T-cell (primary cell): ENCODE results near the gene PAQR8. TPM values are rescaled to one million over a fixed set of nuclear protein-coding genes. Genes with fewer than 3 reads are reported as not detected.

Source experiments
- ATAC-seq, 4 experiments: fragments of 200-7000 bp in 3 of 4; fragments of 150-1000 bp in 1 of 4; cut with Tn5 transposase; replicated peaks in 1 of 4; 1 replicate in 3 of 4; 2 replicates in 1 of 4; pipeline ENCODE4 v1.10.0; 2021; ENCODE audit warnings: moderate library complexity in 3 of 4, mild to moderate bottlenecking in 2 of 4, moderate number of reproducible peaks in 1 of 4
- CTCF ChIA-PET, 2 donors: fragments of 300-600 bp; sonication (Branson Sonifier 250); formaldehyde crosslinking; loops; one replicate each; lab custom pipeline; 2022; ENCODE audit warnings: antibody characterized with exemption in 2 of 2; lab: Charles Lee
- POLR2A ChIA-PET, 2 donors: fragments of 300-600 bp; sonication (Branson Sonifier 250); formaldehyde crosslinking; loops; one replicate each; lab custom pipeline; 2022; ENCODE audit warnings: antibody characterized with exemption in 2 of 2; lab: Charles Lee
- DNase-seq, 35 experiments: peaks; one replicate each; pipeline versions ENCODE4 v3.0.0 to v3.0.0-alpha.2; 2013 to 2023
- H3K27ac ChIP-seq: one replicate; pipeline ENCODE4 v1.5.1; 2013; ENCODE audit warnings: low read length
- H3K27me3 ChIP-seq, 2 experiments: replicated peaks in 1 of 2; 1 replicate in 1 of 2; 2 replicates in 1 of 2; pipeline versions ENCODE4 v1.6.1 to v1.7.0; 2013; ENCODE audit warnings: low read length in 1 of 2, mixed read lengths in 1 of 2; ENCODE audit not compliant: control insufficient read depth in 2 of 2, insufficient read depth in 2 of 2; ENCODE audit errors: extremely low read depth in 1 of 2
- H3K36me3 ChIP-seq, 2 donors: 1 replicate in 1 of 2; 2 replicates in 1 of 2; pipeline versions ENCODE4 v1.6.1 to v1.7.0; 2013; ENCODE audit warnings: low read length in 1 of 2; ENCODE audit not compliant: control insufficient read depth in 2 of 2, insufficient read depth in 1 of 2; ENCODE audit errors: extremely low read depth in 1 of 2
- H3K4me1 ChIP-seq, 2 experiments: 1 replicate in 1 of 2; 2 replicates in 1 of 2; pipeline versions ENCODE4 v1.6.1 to v1.7.0; 2013; ENCODE audit warnings: low read length in 2 of 2, mixed read lengths in 1 of 2; ENCODE audit not compliant: insufficient read depth in 2 of 2, control insufficient read depth in 1 of 2; ENCODE audit errors: extremely low read depth in 1 of 2
- H3K4me3 ChIP-seq, 2 donors: 1 replicate in 1 of 2; 2 replicates in 1 of 2; pipeline versions ENCODE4 v1.5.1 to v1.7.0; 2013; ENCODE audit warnings: mild to moderate bottlenecking in 2 of 2, low read length in 1 of 2, moderate library complexity in 1 of 2; ENCODE audit not compliant: control insufficient read depth in 1 of 2; ENCODE audit errors: extremely low read depth in 1 of 2
- H3K9me3 ChIP-seq: 2 replicates; pipeline ENCODE4 v1.7.0; 2013
- H3K27ac Mint-ChIP-seq, 2 donors: one replicate each; pipeline ENCODE4 v1.8.0; 2020 to 2021; ENCODE audit warnings: mild to moderate bottlenecking in 2 of 2, mixed read lengths in 2 of 2
- H3K27me3 Mint-ChIP-seq, 2 donors: one replicate each; pipeline ENCODE4 v1.8.0; 2021 to 2022; ENCODE audit warnings: mixed read lengths in 2 of 2
- H3K36me3 Mint-ChIP-seq: one replicate; pipeline ENCODE4 v1.8.0; 2021; ENCODE audit warnings: mixed read lengths
- H3K4me1 Mint-ChIP-seq, 3 donors: one replicate each; pipeline ENCODE4 v1.8.0; 2020 to 2022; ENCODE audit warnings: mixed read lengths in 3 of 3, mild to moderate bottlenecking in 1 of 3
- H3K4me3 Mint-ChIP-seq, 3 donors: one replicate each; pipeline ENCODE4 v1.8.0; 2020 to 2022; ENCODE audit warnings: mild to moderate bottlenecking in 3 of 3, mixed read lengths in 3 of 3, moderate library complexity in 3 of 3
- H3K9me3 Mint-ChIP-seq, 3 donors: one replicate each; pipeline ENCODE4 v1.8.0; 2020 to 2022; ENCODE audit warnings: mixed read lengths in 3 of 3
- WGBS: methylation state at CpG from one replicate; pipeline ENCODE4 v1.1.5; 2013; ENCODE audit warnings: missing lambda C conversion rate; ENCODE audit not compliant: insufficient coverage; 5-methylcytosine and 5-hydroxymethylcytosine counted together
- total RNA-seq, 35 experiments: library from RNA in 6 of 35; stranded (reverse) in 6 of 35; fragments of 120-200 nt in 1 of 35; gene quantifications; one replicate each; pipeline versions ENCODE4 v1.2.1 to v1.2.4 and lab custom pipeline; 2013 to 2026

The PAQR8 gene
- total RNA-seq, 5 donors from 2014 or later (not counting 1 experiment from before 2014, with no cell fraction given): 12.0 to 35.2 (median 30.2) TPM

- POLR2A ChIA-PET: no interaction called here
- peak; percentile 81 to 94 (median 87) for ATAC-seq
- no CpG with 5 or more reads among the region's 1 CpG for WGBS
These were observed 28.1 kb upstream of the PAQR8 start for GRCh38 chr6:52333840-52334200.

GRCh38 chr6:52335576-52335975 is 26.4 kb upstream of the PAQR8 start:
- peaks cover 37 to 52% of the 10 kb centered on the region in 2 experiments for H3K4me1 ChIP-seq
- CTCF ChIA-PET: no interaction called here

More at GRCh38 chr6:52333840-52334200, 28.1 kb upstream of the PAQR8 start:
- H3K36me3 ChIP-seq: no peaks in the 10 kb centered on the region
- no peaks in the 10 kb centered on the region for H3K27me3 ChIP-seq
- H3K27ac ChIP-seq: peak overlapping the region; percentile 83
- Mint-ChIP-seq H3K27me3 (no peaks in the 10 kb centered on the region), H3K4me3 (peak overlapping the region; percentile 41 to 66 (median 47)), H3K27ac (peak overlapping the region; percentile 96 to 97), H3K4me1 (peaks cover 65 to 78% (median 68%) of the 10 kb centered on the region in 3 donors), H3K36me3 (no peaks in the 10 kb centered on the region), H3K9me3 (no peaks in the 10 kb centered on the region)
- no peaks in the 10 kb centered on the region for H3K9me3 ChIP-seq
- H3K4me1 ChIP-seq: peaks cover 38 to 55% of the 10 kb centered on the region in 2 experiments
- CTCF ChIA-PET: interaction anchor here in 1 of 2 donors (1.0 to 2.4 kb wide), 3 partner anchors 28 to 56 kb away, joined by 3 to 8 read pairs (median 6); partner anchors contain the start of gene PAQR8
- peak in 11 of 35 experiments; percentile 2 to 66 (median 10) for DNase-seq
- H3K4me3 ChIP-seq: peak overlapping the region; percentile 1 to 12

GRCh38 chr6:52336919-52337561 is 24.9 kb upstream of the PAQR8 start:
- Histone ChIP-seq H3K36me3 (no peaks in the 10 kb centered on the region), H3K27ac (no peak overlapping the region), H3K27me3 (no peaks in the 10 kb centered on the region), H3K9me3 (no peaks in the 10 kb centered on the region), H3K4me1 (peaks cover 39 to 48% of the 10 kb centered on the region in 2 experiments), H3K4me3 (no peak overlapping the region)
- no peaks in the 10 kb centered on the region for H3K27me3 Mint-ChIP-seq
- ChIA-PET POLR2A (no interaction called here), CTCF (interaction anchor here in 1 of 2 donors (1.1 kb wide), 1 partner anchor 53 kb away, joined by 3 read pairs; no protein-coding TSS in a partner anchor)
- no peak for DNase-seq
- ATAC-seq: no peak
- 100% methylated on average over 1 of the region's 6 CpGs for WGBS
- no peaks in the 10 kb centered on the region for H3K36me3 Mint-ChIP-seq
- H3K27ac Mint-ChIP-seq: peak overlapping the region; percentile 39 to 97
- H3K4me3 Mint-ChIP-seq: no peak overlapping the region
- peaks cover 65 to 72% (median 69%) of the 10 kb centered on the region in 3 donors for H3K4me1 Mint-ChIP-seq
- H3K9me3 Mint-ChIP-seq: no peaks in the 10 kb centered on the region

More at GRCh38 chr6:52335576-52335975, 26.4 kb upstream of the PAQR8 start:
- ATAC-seq (no peak), DNase-seq (no peak)
- H3K27ac Mint-ChIP-seq: peak overlapping the region; percentile 96 to 97
- Histone ChIP-seq H3K36me3 (no peaks in the 10 kb centered on the region), H3K27ac (peak overlapping the region; percentile 83), H3K9me3 (no peaks in the 10 kb centered on the region), H3K27me3 (no peaks in the 10 kb centered on the region), H3K4me3 (no peak overlapping the region)
- H3K27me3 Mint-ChIP-seq: no peaks in the 10 kb centered on the region
- peak overlapping the region in 1 of 3 donors; percentile 66 for H3K4me3 Mint-ChIP-seq
- H3K9me3 Mint-ChIP-seq: no peaks in the 10 kb centered on the region
- POLR2A ChIA-PET: no interaction called here
- no peaks in the 10 kb centered on the region for H3K36me3 Mint-ChIP-seq
- H3K4me1 Mint-ChIP-seq: peaks cover 64 to 70% (median 69%) of the 10 kb centered on the region in 3 donors

GRCh38 chr6:52337633-52338290 is 24.2 kb upstream of the PAQR8 start:
- Histone ChIP-seq H3K36me3 (no peaks in the 10 kb centered on the region), H3K9me3 (no peaks in the 10 kb centered on the region), H3K27ac (no peak overlapping the region), H3K4me1 (peaks cover 32 to 43% of the 10 kb centered on the region in 2 experiments), H3K27me3 (no peaks in the 10 kb centered on the region), H3K4me3 (no peak overlapping the region)
- no peaks in the 10 kb centered on the region for H3K36me3 Mint-ChIP-seq
- no peaks in the 10 kb centered on the region for H3K9me3 Mint-ChIP-seq
- DNase-seq: no peak
- no peak overlapping the region for H3K4me3 Mint-ChIP-seq
- H3K27ac Mint-ChIP-seq: peak overlapping the region; percentile 1 to 97
- no peaks in the 10 kb centered on the region for H3K27me3 Mint-ChIP-seq
- WGBS: 50% methylated on average over 1 of the region's 5 CpGs
- ChIA-PET POLR2A (no interaction called here), CTCF (interaction anchor here (0.5 to 1.1 kb wide), 2 partner anchors 27 to 52 kb away, joined by 3 read pairs; no protein-coding TSS in a partner anchor)
- H3K4me1 Mint-ChIP-seq: peaks cover 64 to 69% (median 65%) of the 10 kb centered on the region in 3 donors
- no peak for ATAC-seq

- DNase-seq: no peak
- H3K4me1 ChIP-seq: peaks cover 13 to 16% of the 10 kb centered on the region in 2 experiments
- no peaks in the 10 kb centered on the region for H3K36me3 Mint-ChIP-seq
- H3K36me3 ChIP-seq: no peaks in the 10 kb centered on the region
- no peak overlapping the region for H3K4me3 Mint-ChIP-seq
- no peaks in the 10 kb centered on the region for H3K9me3 Mint-ChIP-seq
- no peak overlapping the region for H3K27ac ChIP-seq
- H3K4me3 ChIP-seq: no peak overlapping the region
- H3K4me1 Mint-ChIP-seq: peaks cover 39 to 43% (median 41%) of the 10 kb centered on the region in 3 donors
- no peak for ATAC-seq
- no peaks in the 10 kb centered on the region for H3K27me3 Mint-ChIP-seq
- no peaks in the 10 kb centered on the region for H3K9me3 ChIP-seq
- H3K27me3 ChIP-seq: no peaks in the 10 kb centered on the region
- POLR2A ChIA-PET: no interaction called here
- CTCF ChIA-PET: no interaction called here
- no peak overlapping the region for H3K27ac Mint-ChIP-seq
These were observed 21.4 kb upstream of the PAQR8 start for GRCh38 chr6:52340603-52340880.

GRCh38 chr6:52341561-52342260 is 20.2 kb upstream of the PAQR8 start:
- ChIA-PET CTCF (interaction anchor here in 1 of 2 donors (0.6 kb wide), 1 partner anchor 277 kb away, joined by 3 read pairs; no protein-coding TSS in a partner anchor), POLR2A (interaction anchor here in 1 of 2 donors (0.5 kb wide), 1 partner anchor 80 kb away, joined by 3 read pairs; no protein-coding TSS in a partner anchor)
- Mint-ChIP-seq H3K36me3 (no peaks in the 10 kb centered on the region), H3K27me3 (no peaks in the 10 kb centered on the region), H3K27ac (peak overlapping the region; percentile 23 to 70), H3K4me3 (no peak overlapping the region), H3K4me1 (peaks cover 27 to 31% (median 30%) of the 10 kb centered on the region in 3 donors), H3K9me3 (no peaks in the 10 kb centered on the region)
- Histone ChIP-seq H3K27me3 (no peaks in the 10 kb centered on the region), H3K36me3 (no peaks in the 10 kb centered on the region), H3K4me3 (no peak overlapping the region), H3K27ac (no peak overlapping the region), H3K9me3 (no peaks in the 10 kb centered on the region), H3K4me1 (peaks cover 8 to 12% of the 10 kb centered on the region in 2 experiments)
- peak in 1 of 4 experiments; percentile 43 for ATAC-seq
- 50% methylated on average over 1 of the region's 2 CpGs for WGBS
- DNase-seq: no peak
